Right cardiac atrium (tissue), 5 donors: ENCODE results near the gene MAG. TPM values are rescaled to one million over a fixed set of nuclear protein-coding genes. Genes with fewer than 3 reads are reported as not detected.
"Not testable (repeated sequence)": the region's sequence is repeated elsewhere in the genome, so short reads cannot be mapped to it uniquely, and the experiment has no call there.

Experiments used
- ATAC-seq, 2 donors: fragments of 200-7000 bp; cut with Tn5 transposase; one replicate each; pipeline versions ENCODE4 v1.8.0 to v1.9.1; 2020; ENCODE audit warnings: moderate library complexity in 2 of 2, mild to moderate bottlenecking in 1 of 2
- DNase-seq, 3 donors: peaks; one replicate each; pipeline ENCODE4 v3.0.0-alpha.2; 2020
- H3K27ac ChIP-seq: one replicate; pipeline ENCODE4 v1.5.1; 2013; ENCODE audit warnings: mild to moderate bottlenecking, low read length, control low read depth, moderate library complexity
- H3K27me3 ChIP-seq: one replicate; pipeline ENCODE4 v1.6.1; 2013; ENCODE audit not compliant: control insufficient read depth, insufficient read depth
- H3K4me1 ChIP-seq: one replicate; pipeline ENCODE4 v1.6.1; 2013; ENCODE audit warnings: low read length; ENCODE audit not compliant: control insufficient read depth, insufficient read depth
- H3K4me3 ChIP-seq: one replicate; pipeline ENCODE4 v1.5.1; 2013; ENCODE audit warnings: low read length, control low read depth
- H3K9me3 ChIP-seq: one replicate; pipeline ENCODE4 v1.6.1; 2013; ENCODE audit warnings: low read length; ENCODE audit not compliant: control insufficient read depth
- WGBS: extraction: QIAGEN DNeasy Blood & Tissue Kit; methylation state at CpG from one replicate; pipeline ENCODE4 v1.1.7; 2013; 5-methylcytosine and 5-hydroxymethylcytosine counted together
- intact Hi-C, 4 donors: fragments of 100-400 bp; cut with DNase I; formaldehyde crosslinking; loops; one replicate each; pipeline versions ENCODE4 v1.11.0 to v1.14.0; 2022 to 2023
- microRNA-seq, 2 donors: library from miRNA; unstranded; fragments of <30 nt; microRNA quantifications; one replicate each; pipeline ENCODE4 v1.2.0, GENCODE V29; 2020 to 2021
- polyA plus RNA-seq: library from polyadenylated mRNA; stranded (reverse); fragments of 200-250 nt; gene quantifications from one replicate; pipeline ENCODE4 v1.2.3, GENCODE V29; 2013
- total RNA-seq, 4 donors: library from RNA; stranded (reverse); fragmentation: NEBNext Ultra II Directional; extraction: Animal tissue kit (Norgen Biotek cat#: 25700); gene quantifications; one replicate each; pipeline ENCODE4 v1.2.1, GENCODE V29; 2021
- donor health status: healthy with polysubstance abuse.
- donor health status: DM: no; HTN: yes; CAD: no.
- donor health status: DM: no; HTN: no; CAD: no.
- donor health status: DM: no; HTN: yes; CAD: no; lungs with severe emphysema.
- donor health status: DM: yes; HTN: yes; CAD: no.

The MAG gene
- total and polyA plus RNA-seq, 5 donors, result 1.3 TPM; not detected in 4

DNA sequence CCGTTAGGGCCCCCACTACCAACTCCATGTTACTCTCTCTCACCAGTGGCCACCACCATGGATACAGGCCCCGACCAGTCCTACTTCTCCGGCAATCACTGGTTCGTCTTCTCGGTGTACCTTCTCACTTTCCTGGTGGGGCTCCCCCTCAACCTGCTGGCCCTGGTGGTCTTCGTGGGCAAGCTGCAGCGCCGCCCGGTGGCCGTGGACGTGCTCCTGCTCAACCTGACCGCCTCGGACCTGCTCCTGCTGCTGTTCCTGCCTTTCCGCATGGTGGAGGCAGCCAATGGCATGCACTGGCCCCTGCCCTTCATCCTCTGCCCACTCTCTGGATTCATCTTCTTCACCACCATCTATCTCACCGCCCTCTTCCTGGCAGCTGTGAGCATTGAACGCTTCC lies 66.9 kb downstream of the MAG start:
- not testable (repeated sequence) for DNase-seq, H3K4me3 ChIP-seq, H3K27ac ChIP-seq, ATAC-seq, H3K9me3 ChIP-seq, H3K27me3 ChIP-seq, H3K4me1 ChIP-seq
- 79% methylated on average over 11 of the region's 16 CpGs for WGBS
- intact Hi-C loops, result loop anchor here in 2 of 4 donors (10.0 kb wide), 2 partner anchors 106 to 136 kb away; partner anchors contain the start of gene KRTDAP (in 1 of the 2)

DNA sequence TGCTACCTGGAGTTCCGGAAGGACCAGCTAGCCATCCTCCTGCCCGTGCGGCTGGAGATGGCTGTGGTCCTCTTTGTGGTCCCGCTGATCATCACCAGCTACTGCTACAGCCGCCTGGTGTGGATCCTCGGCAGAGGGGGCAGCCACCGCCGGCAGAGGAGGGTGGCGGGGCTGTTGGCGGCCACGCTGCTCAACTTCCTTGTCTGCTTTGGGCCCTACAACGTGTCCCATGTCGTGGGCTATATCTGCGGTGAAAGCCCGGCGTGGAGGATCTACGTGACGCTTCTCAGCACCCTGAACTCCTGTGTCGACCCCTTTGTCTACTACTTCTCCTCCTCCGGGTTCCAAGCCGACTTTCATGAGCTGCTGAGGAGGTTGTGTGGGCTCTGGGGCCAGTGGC lies 67.4 kb downstream of the MAG start:
- H3K27ac ChIP-seq, DNase-seq, H3K27me3 ChIP-seq, H3K4me1 ChIP-seq, H3K9me3 ChIP-seq, ATAC-seq, H3K4me3 ChIP-seq: not testable (repeated sequence)
- intact Hi-C loops, result loop anchor here in 2 of 4 donors (10.0 kb wide), 2 partner anchors 105 to 135 kb away; partner anchors contain the start of gene KRTDAP (in 1 of the 2)
- 87% methylated on average over 20 of the region's 21 CpGs for WGBS

DNA sequence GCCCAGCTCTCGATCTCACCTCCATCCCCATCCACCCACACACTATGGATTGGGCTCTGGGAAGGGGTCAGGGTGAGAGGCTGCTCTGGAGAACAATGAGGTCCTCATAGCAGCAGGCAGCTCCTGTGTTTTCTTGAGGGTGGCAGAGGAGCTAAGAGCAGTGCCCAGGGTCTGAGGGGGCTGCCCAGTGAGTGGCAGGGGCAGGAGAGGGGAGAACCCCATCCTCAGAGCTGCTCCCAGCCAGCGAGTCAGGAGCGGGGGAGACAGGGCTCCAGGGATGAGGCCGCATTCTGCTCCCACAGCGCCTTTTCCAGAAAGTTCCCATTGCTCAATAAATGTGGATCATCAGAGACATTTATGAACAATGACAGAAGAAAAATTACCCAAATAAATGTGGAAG lies 68.1 kb downstream of the MAG start:
- WGBS, result 91% methylated on average over 4 of the region's 5 CpGs
- ATAC-seq, H3K9me3 ChIP-seq, intact Hi-C loops, H3K4me3 ChIP-seq, H3K27ac ChIP-seq, H3K4me1 ChIP-seq, H3K27me3 ChIP-seq, DNase-seq: not testable (repeated sequence)

DNA sequence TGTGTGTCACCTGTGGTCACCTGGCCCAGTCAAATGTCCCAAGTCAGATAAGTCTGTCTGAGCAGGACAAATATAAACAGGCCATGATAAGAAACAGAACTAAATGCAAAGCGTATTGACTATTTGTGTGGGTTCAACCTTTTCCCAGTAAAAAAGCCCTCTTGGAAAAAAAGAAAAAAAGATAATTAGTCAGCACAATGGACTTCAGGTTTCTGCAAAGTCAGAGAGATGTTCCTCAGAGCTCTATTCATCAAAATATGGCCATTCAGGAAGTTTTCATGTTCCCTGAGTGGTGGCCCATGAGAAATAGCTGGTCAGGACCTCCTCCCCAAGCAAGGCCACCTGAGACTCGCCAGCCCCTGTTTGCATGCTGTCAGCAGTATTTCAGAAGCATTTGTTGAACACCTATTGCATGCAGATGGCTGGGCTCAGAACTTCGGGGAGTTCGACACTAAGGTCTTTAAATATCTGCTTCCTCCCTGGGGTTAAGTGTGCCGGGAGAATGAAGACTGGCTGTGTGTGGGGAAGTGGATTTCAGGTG lies 69.0 kb downstream of the MAG start:
- Histone ChIP-seq H3K27ac (no peak overlapping the region), H3K4me1 (no peaks in the 10 kb centered on the region), H3K4me3 (no peak overlapping the region), H3K27me3 (no peaks in the 10 kb centered on the region), H3K9me3 (no peaks in the 10 kb centered on the region)
- DNase-seq (no peak), ATAC-seq (no peak)
- 46% methylated on average over 5 of the region's 5 CpGs for WGBS
- intact Hi-C loops, result no loop called here

DNA sequence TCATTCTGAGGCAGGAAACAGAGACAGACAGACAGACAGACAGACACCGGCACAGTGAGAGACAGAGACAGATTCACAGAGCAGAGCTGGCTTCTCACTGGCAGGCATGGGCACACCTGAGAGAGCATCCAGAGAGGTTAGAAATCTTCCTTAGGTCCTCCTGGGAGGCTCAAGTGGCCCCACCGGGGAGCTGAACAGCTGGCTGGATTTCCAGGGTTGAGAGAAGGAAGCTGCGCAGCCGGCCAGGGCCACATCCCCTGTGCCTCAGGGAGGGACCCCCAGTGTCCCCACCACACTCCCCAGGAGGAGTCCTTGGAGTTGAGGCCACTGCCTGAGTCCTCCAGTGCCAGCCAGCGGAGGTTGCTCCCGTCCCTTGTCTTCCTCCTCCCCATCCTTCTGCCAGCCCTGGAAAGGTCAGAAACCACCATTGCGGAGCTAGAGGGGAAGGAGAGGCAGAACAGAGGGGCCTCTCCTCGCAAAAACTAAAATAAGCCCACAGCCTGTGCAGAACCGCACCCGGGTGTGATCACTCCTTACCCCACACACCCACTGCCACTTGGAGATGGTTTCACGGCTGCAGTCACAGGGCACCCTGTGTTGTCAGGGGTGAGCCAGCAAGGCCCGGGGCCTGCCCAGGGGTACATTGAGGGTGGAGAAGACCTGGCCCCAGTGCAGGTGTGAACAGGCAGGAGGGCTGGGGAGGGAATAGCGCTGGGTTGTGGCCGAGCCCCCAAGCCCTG lies 70.5 kb downstream of the MAG start:
- Histone ChIP-seq H3K9me3 (no peaks in the 10 kb centered on the region), H3K4me3 (no peak overlapping the region), H3K4me1 (no peaks in the 10 kb centered on the region), H3K27me3 (no peaks in the 10 kb centered on the region), H3K27ac (no peak overlapping the region)
- whole genome bisulfite sequencing, result 76% methylated on average over 14 of the region's 14 CpGs
- ATAC-seq, result no peak
- intact Hi-C loops, result no loop called here
- DNase-seq, result no peak

DNA sequence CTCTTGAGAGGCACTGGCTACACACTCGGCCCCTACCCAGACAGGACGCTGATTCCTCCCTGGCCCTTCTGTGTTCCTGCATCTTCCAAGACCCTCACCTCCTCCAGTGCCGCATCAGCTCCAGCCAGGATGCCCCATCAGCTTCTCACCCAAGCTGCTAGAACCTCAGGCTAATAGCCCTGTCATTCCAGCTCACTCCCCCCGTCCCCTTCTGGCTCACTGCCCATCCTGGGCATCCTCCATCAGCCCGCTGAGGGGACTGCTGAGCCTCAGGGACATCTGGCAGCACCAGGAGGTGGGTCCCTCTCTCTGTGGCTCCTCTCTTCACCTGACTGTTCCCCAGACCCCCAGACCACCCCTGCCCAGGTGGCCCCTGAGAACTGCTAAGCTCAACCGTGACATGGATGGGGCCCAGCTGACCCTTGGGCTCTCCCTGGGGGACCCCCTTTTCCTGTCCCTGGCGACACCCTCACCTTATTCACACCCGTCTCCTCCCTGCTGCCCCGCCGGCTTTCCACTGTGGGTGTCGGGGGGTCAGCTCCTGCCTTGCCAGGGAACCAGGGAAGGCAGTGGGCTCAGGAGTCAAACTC lies 71.1 kb downstream of the MAG start:
- ATAC-seq (no peak), DNase-seq (no peak)
- no peaks in the 10 kb centered on the region for H3K4me1 ChIP-seq
- no peaks in the 10 kb centered on the region for H3K27me3 ChIP-seq
- H3K9me3 ChIP-seq, result no peaks in the 10 kb centered on the region
- WGBS, result 84% methylated on average over 11 of the region's 11 CpGs
- no peak overlapping the region for H3K27ac ChIP-seq
- no peak overlapping the region for H3K4me3 ChIP-seq
- intact Hi-C loops, result no loop called here

Small RNA genes within 50 kb of the gene (microRNA-seq; reads per million reads assigned to microRNA genes)
- 0 reads per million in 2 donors for gene MIR5196

Other genes starting within 250 kb of the MAG start
- gene FXYD3, start 176.3 kb upstream of the MAG start, total RNA-seq, result 1 to 10 TPM; 2.2 to 5.7 (median 4.3) TPM
- gene FXYD3, start 176.3 kb upstream of the MAG start, polyA plus RNA-seq, result 5.2 TPM
- 10 to 100 TPM; 25.0 to 40.9 (median 32.5) TPM for gene LGI4, start 157.1 kb upstream of the MAG start, total RNA-seq
- 35.6 TPM for gene LGI4, start 157.1 kb upstream of the MAG start, polyA plus RNA-seq
- 100 to 1,000 TPM; 441 to 544 (median 499) TPM for gene FXYD1, start 153.3 kb upstream of the MAG start, total RNA-seq
- 289 TPM for gene FXYD1, start 153.3 kb upstream of the MAG start, polyA plus RNA-seq
- gene FXYD7, start 148.9 kb upstream of the MAG start, total RNA-seq, result under 1 TPM in 1 of 4 donors, not detected in 3; 0.40 TPM
- 0.25 TPM for gene FXYD7, start 148.9 kb upstream of the MAG start, polyA plus RNA-seq
- gene FXYD5, start 137.4 kb upstream of the MAG start, total RNA-seq, result 10 to 100 TPM; 22.5 to 46.3 (median 31.0) TPM
- gene FXYD5, start 137.4 kb upstream of the MAG start, polyA plus RNA-seq, result 31.8 TPM
- not detected for gene FAM187B, start 63.4 kb upstream of the MAG start, total RNA-seq
- not detected for gene FAM187B, start 63.4 kb upstream of the MAG start, polyA plus RNA-seq
- gene LSR, start 43.2 kb upstream of the MAG start, total RNA-seq, result 1 to 10 TPM; 4.6 to 8.9 (median 4.8) TPM
- gene LSR, start 43.2 kb upstream of the MAG start, polyA plus RNA-seq, result 5.0 TPM
- 100 to 1,000 TPM; 182 to 270 (median 239) TPM for gene USF2, start 23.2 kb upstream of the MAG start, total RNA-seq
- 332 TPM for gene USF2, start 23.2 kb upstream of the MAG start, polyA plus RNA-seq
- 100 to 1,000 TPM; 164 to 286 (median 230) TPM for gene HAMP, start 9.6 kb upstream of the MAG start, total RNA-seq
- 406 TPM for gene HAMP, start 9.6 kb upstream of the MAG start, polyA plus RNA-seq
- gene CD22, start 37.0 kb downstream of the MAG start, total RNA-seq, result under 1 TPM; 0.54 to 0.80 (median 0.72) TPM
- gene CD22, start 37.0 kb downstream of the MAG start, polyA plus RNA-seq, result 0.20 TPM
- not detected for gene FFAR1, start 55.7 kb downstream of the MAG start, total RNA-seq
- gene FFAR1, start 55.7 kb downstream of the MAG start, polyA plus RNA-seq, result not detected
- gene FFAR3, start 66.3 kb downstream of the MAG start, total RNA-seq, result under 1 TPM in 1 of 4 donors, not detected in 3; 0.31 TPM
- gene FFAR3, start 66.3 kb downstream of the MAG start, polyA plus RNA-seq, result 0.05 TPM
- gene GPR42, start 78.9 kb downstream of the MAG start, total RNA-seq, result not detected
- not detected for gene GPR42, start 78.9 kb downstream of the MAG start, polyA plus RNA-seq
- under 1 TPM in 3 of 4 donors, not detected in 1; 0.28 to 0.63 (median 0.44) TPM for gene FFAR2, start 156.1 kb downstream of the MAG start, total RNA-seq
- gene FFAR2, start 156.1 kb downstream of the MAG start, polyA plus RNA-seq, result 0.11 TPM
- not detected for gene KRTDAP, start 198.3 kb downstream of the MAG start, total RNA-seq
- 0.29 TPM for gene KRTDAP, start 198.3 kb downstream of the MAG start, polyA plus RNA-seq
- 10 to 100 TPM in 3 of 4 donors, 1 to 10 TPM in 1; 9.1 to 23.4 (median 15.7) TPM for gene DMKN, start 221.5 kb downstream of the MAG start, total RNA-seq
- gene DMKN, start 221.5 kb downstream of the MAG start, polyA plus RNA-seq, result 22.8 TPM
- not detected for gene SBSN, start 236.2 kb downstream of the MAG start, total RNA-seq
- not detected for gene SBSN, start 236.2 kb downstream of the MAG start, polyA plus RNA-seq
- gene GAPDHS, start 241.3 kb downstream of the MAG start, total RNA-seq, result not detected
- not detected for gene GAPDHS, start 241.3 kb downstream of the MAG start, polyA plus RNA-seq